Left lung (tissue), 14 donors: ENCODE measurements around the gene AHCYL2. TPM values are rescaled to one million over a fixed set of nuclear protein-coding genes. Genes with fewer than 3 reads are reported as not detected.

Source experiments
- ATAC-seq: fragments of 200-7000 bp; cut with Tn5 transposase; one replicate; pipeline ENCODE4 v1.9.1; 2020; ENCODE audit warnings: moderate library complexity
- DNase-seq, 4 donors: peaks; one replicate each; pipeline ENCODE4 v3.0.0-alpha.2; 2013 to 2020
- H3K27ac ChIP-seq, 2 donors: fragments of 200-600 bp; sonication (generic) in 1 of 2; one replicate each; pipeline versions ENCODE4 v1.5.0 to v1.8.0; 2020 to 2021
- H3K27me3 ChIP-seq, 2 donors: fragments of 200-600 bp; sonication (generic) in 1 of 2; one replicate each; pipeline versions ENCODE4 v1.5.0 to v1.8.0; 2020 to 2021
- H3K36me3 ChIP-seq, 2 donors: fragments of 200-600 bp; sonication (generic) in 1 of 2; one replicate each; pipeline versions ENCODE4 v1.5.0 to v1.8.0; 2020 to 2021
- H3K4me1 ChIP-seq, 2 donors: fragments of 200-600 bp; one replicate each; pipeline ENCODE4 v1.8.0; 2021
- H3K4me3 ChIP-seq, 2 donors: fragments of 200-600 bp; sonication (generic) in 1 of 2; one replicate each; pipeline versions ENCODE4 v1.5.0 to v1.8.0; 2020 to 2021; ENCODE audit warnings: mild to moderate bottlenecking in 1 of 2
- H3K9me3 ChIP-seq, 2 donors: fragments of 200-600 bp; sonication (generic) in 1 of 2; one replicate each; pipeline versions ENCODE4 v1.5.0 to v1.8.0; 2020 to 2021
- intact Hi-C, 2 donors: fragments of 100-400 bp; cut with DNase I; formaldehyde crosslinking; loops; one replicate each; pipeline versions ENCODE4 v1.11.2 to v1.14.2; 2022
- long read RNA-seq, 12 donors: library from polyadenylated mRNA in 2 of 12; unstranded in 2 of 12; transcript quantifications; one replicate each; pipeline ENCODE4 v2.0.0 and lab custom pipeline, GENCODE V29; 2019 to 2026
- polyA plus RNA-seq, 6 donors: library from polyadenylated mRNA; unstranded; fragments of 120-200 nt; gene quantifications; one replicate each; pipeline ENCODE4 v1.2.1, GENCODE V29; 2013; ENCODE audit not compliant: insufficient read length in 6 of 6
- total RNA-seq, 2 donors: library from RNA; stranded (reverse); fragmentation: NEBNext Ultra II Directional; extraction: Animal tissue kit (Norgen Biotek cat#: 25700); gene quantifications; one replicate each; pipeline ENCODE4 v1.2.1, GENCODE V29; 2021
- TF ChIP-seq, protein P1 (sequence below), 2 donors: fragments of 200-600 bp; sonication (generic) in 1 of 2; IDR thresholded peaks; one replicate each; pipeline versions ENCODE4 v1.5.0 to v1.8.0; 2021; ENCODE audit warnings: antibody characterized with exemption in 2 of 2
- donor health status: DM: no; HTN: yes; CAD: no.
- donor health status: DM: no; HTN: no; CAD: no.

AHCYL2 gene
- total RNA-seq (100 to 1,000 TPM in 1 of 2 donors, 10 to 100 TPM in 1; 61.6 to 219 TPM), polyA plus RNA-seq (10 to 100 TPM; 16.2 to 23.4 (median 19.8) TPM)
- long read RNA-seq, donor 1, full-length matches to known transcripts, result 3 of 88 reads
- long read RNA-seq, donor 1, partial matches to known transcripts, result 85 of 88 reads
- long read RNA-seq, donor 1, other reads (novel, unspliced or antisense), result 0 of 88 reads
- long read RNA-seq, donor 2, result 0 reads
- long read RNA-seq, donor 3, partial matches to known transcripts, result 52 of 52 reads
- long read RNA-seq, donor 3, other reads (novel, unspliced or antisense), result 0 of 52 reads
- long read RNA-seq, donor 4, partial matches to known transcripts, result 4 of 8 reads
- long read RNA-seq, donor 4, other reads (novel, unspliced or antisense), result 3 of 8 reads
- long read RNA-seq, donor 5, full-length matches to known transcripts, result 1 of 69 reads
- long read RNA-seq, donor 5, partial matches to known transcripts, result 68 of 69 reads
- long read RNA-seq, donor 5, other reads (novel, unspliced or antisense), result 0 of 69 reads
- long read RNA-seq, donor 6, full-length matches to known transcripts, result 1 of 1 reads
- long read RNA-seq, donor 6, partial matches to known transcripts, result 0 of 1 reads
- long read RNA-seq, donor 6, other reads (novel, unspliced or antisense), result 0 of 1 reads
- long read RNA-seq, donor 7, result 0 reads
- long read RNA-seq, donor 8, full-length matches to known transcripts, result 2 of 47 reads
- long read RNA-seq, donor 8, partial matches to known transcripts, result 45 of 47 reads
- long read RNA-seq, donor 8, other reads (novel, unspliced or antisense), result 0 of 47 reads
- long read RNA-seq, donor 9, result 0 reads
- long read RNA-seq, donor 10, full-length matches to known transcripts, result 1 of 4 reads
- long read RNA-seq, donor 10, partial matches to known transcripts, result 0 of 4 reads
- long read RNA-seq, donor 10, other reads (novel, unspliced or antisense), result 3 of 4 reads
- long read RNA-seq, donor 11, full-length matches to known transcripts, result 8 of 75 reads
- long read RNA-seq, donor 11, partial matches to known transcripts, result 67 of 75 reads
- long read RNA-seq, donor 11, other reads (novel, unspliced or antisense), result 0 of 75 reads
- long read RNA-seq, donor 12, full-length matches to known transcripts, result 2 of 2 reads
- long read RNA-seq, donor 12, partial matches to known transcripts, result 0 of 2 reads
- long read RNA-seq, donor 12, other reads (novel, unspliced or antisense), result 0 of 2 reads

DNA sequence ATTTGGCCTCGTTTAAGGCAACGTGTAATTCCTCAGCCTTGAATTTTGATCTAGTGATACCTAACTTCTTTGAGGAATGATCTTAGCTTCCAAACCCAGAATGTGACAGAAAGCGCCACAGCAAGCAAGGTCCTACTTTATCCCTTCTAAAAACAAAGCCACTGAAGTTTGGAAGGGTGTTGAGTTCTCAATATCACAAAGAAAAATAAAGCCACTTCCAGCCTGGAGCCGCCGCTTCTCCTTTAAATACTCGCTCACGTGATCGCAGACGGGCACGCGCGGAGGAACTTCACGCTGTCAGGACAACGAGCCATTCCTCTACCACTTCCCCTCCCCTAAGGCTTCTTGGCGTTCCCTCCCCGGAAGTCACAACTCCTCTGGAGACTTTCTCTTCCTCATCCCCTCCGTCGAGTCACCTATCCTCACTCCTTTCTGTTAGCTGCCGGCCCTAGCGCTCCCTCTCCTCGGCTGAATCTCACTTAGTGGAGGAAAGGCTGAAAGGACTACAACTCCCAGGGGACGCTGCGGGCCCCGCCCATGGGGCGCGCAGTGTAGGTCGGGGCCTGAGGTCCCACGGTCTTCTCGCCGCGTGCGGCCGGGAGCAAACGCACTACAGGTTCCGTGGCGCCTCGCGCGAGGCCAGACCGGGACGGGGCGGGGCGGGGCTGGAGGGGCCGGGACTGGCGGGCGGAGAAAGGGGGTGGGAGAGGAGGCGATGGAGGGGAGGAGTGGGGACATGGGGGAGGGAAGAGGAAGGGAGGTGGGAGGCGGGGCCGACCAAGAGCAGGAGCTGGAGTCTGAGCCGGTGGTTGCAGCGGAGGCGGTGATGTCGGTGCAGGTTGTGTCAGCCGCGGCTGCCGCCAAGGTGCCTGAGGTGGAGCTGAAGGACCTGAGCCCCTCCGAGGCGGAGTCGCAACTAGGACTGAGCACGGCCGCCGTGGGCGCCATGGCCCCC lies at the start of gene AHCYL2:
Gene AHCYL2 (plus strand): TSS at position 780 of the 955 bp plus-strand sequence.
- no peaks in the 10 kb centered on the region for H3K9me3 ChIP-seq
- peak within 1 kb of the TSS; percentile 81 to 87 for H3K4me3 ChIP-seq
- peak; percentile 98 for ATAC-seq
- H3K27ac ChIP-seq, result peak within 1 kb of the TSS; percentile 98 to 99
- intact Hi-C loops, result no loop called here
- H3K27me3 ChIP-seq, result no peaks in the 10 kb centered on the region
- DNase-seq, result peak; percentile 99 to 100 (median 99)
- no peaks in the 10 kb centered on the region for H3K36me3 ChIP-seq
- TF ChIP-seq, protein P1, sequence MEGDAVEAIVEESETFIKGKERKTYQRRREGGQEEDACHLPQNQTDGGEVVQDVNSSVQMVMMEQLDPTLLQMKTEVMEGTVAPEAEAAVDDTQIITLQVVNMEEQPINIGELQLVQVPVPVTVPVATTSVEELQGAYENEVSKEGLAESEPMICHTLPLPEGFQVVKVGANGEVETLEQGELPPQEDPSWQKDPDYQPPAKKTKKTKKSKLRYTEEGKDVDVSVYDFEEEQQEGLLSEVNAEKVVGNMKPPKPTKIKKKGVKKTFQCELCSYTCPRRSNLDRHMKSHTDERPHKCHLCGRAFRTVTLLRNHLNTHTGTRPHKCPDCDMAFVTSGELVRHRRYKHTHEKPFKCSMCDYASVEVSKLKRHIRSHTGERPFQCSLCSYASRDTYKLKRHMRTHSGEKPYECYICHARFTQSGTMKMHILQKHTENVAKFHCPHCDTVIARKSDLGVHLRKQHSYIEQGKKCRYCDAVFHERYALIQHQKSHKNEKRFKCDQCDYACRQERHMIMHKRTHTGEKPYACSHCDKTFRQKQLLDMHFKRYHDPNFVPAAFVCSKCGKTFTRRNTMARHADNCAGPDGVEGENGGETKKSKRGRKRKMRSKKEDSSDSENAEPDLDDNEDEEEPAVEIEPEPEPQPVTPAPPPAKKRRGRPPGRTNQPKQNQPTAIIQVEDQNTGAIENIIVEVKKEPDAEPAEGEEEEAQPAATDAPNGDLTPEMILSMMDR (IDR thresholded peaks at IDR 0.05), result no peak
- H3K4me1 ChIP-seq, result peaks cover 0 to 23% of the 10 kb centered on the region in 2 donors

DNA sequence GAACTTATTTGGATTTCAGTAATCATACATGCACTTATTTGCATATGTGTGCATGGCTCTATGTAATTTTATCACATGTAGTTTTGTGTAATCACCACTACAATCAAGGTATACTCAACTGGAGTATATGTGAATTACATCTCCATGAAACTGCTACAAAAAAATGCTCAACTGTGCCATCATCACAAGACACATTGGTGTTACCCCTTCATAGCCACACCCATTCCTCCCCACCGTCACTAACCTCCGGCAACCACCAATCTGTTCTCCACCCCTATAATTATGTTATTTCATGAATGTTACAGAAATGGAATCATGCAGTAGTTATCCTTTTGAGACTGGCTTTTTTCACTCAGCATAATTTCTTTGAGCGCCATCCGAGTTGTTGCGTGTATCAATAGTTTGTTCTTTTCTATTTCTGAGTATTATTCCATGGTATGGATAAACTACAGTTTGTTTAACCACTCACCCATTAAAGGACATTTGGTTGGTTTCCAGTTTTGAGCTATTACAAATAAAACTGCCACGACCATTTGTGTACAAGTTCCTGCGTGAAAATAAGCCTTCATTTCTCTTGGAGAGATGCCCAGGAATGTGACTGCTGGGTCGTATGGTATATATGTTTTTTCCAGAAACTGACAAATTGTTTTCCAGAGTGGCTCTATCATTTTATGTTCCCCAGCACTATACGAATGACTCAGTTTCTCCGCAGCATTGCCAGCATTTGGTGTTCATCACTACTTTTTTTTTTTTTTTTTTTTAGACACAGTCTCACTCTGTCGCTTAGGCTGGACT lies 47.7 kb upstream of the AHCYL2 start:
- peaks cover 0 to 82% of the 10 kb centered on the region in 2 donors for H3K27me3 ChIP-seq
- H3K36me3 ChIP-seq, result no peaks in the 10 kb centered on the region
- H3K9me3 ChIP-seq, result no peaks in the 10 kb centered on the region
- no peak for ATAC-seq
- TF ChIP-seq, protein P1 (IDR thresholded peaks at IDR 0.05), result no peak
- H3K4me3 ChIP-seq, result no peak overlapping the region
- no peak for DNase-seq
- no peaks in the 10 kb centered on the region for H3K4me1 ChIP-seq
- intact Hi-C loops, result no loop called here
- H3K27ac ChIP-seq, result no peak overlapping the region

DNA sequence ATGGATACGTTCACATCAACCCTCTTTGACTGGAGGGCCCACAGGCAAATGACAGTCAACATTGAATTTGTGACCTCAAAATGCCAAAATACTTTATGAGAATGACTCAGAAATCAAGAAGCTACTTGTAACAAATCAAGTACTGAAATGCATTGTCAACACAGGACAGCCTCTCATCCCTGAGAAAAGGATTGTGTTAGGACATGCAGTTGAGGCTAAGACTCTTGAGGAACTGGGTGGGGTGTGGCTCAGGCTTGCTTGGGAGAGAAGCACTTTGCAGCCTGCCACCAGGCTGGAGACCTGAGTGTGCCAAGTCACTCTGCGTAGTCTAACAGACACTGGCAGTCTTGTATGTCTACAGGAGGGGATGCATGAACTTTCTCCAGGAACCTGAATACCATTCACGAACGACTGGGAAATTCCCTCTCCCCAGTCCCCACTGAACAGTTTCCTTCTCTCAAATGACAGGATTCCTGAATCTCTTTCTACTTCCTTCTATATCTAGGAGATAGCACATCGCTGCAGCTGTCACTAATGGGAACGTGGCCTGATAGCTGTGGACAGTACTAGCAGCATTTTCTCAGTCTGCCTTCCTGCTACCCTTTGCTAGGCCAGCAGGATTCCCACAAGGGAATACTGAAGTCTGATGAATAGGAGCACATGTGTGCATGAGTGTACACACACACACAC lies 39.7 kb upstream of the AHCYL2 start:
- Histone ChIP-seq H3K9me3 (no peaks in the 10 kb centered on the region), H3K27me3 (peaks cover 19 to 69% of the 10 kb centered on the region in 2 donors)
- TF ChIP-seq, protein P1 (IDR thresholded peaks at IDR 0.05), result no peak

More for the DNA sequence above, 39.7 kb upstream of the AHCYL2 start:
- Histone ChIP-seq H3K36me3 (no peaks in the 10 kb centered on the region), H3K27ac (no peak overlapping the region), H3K4me1 (peaks cover 0 to 20% of the 10 kb centered on the region in 2 donors), H3K4me3 (no peak overlapping the region)
- intact Hi-C loops, result no loop called here
- peak; percentile 19 for ATAC-seq
- DNase-seq, result no peak
